Measurements from ENCODE around the gene ARHGEF17.

DNA sequence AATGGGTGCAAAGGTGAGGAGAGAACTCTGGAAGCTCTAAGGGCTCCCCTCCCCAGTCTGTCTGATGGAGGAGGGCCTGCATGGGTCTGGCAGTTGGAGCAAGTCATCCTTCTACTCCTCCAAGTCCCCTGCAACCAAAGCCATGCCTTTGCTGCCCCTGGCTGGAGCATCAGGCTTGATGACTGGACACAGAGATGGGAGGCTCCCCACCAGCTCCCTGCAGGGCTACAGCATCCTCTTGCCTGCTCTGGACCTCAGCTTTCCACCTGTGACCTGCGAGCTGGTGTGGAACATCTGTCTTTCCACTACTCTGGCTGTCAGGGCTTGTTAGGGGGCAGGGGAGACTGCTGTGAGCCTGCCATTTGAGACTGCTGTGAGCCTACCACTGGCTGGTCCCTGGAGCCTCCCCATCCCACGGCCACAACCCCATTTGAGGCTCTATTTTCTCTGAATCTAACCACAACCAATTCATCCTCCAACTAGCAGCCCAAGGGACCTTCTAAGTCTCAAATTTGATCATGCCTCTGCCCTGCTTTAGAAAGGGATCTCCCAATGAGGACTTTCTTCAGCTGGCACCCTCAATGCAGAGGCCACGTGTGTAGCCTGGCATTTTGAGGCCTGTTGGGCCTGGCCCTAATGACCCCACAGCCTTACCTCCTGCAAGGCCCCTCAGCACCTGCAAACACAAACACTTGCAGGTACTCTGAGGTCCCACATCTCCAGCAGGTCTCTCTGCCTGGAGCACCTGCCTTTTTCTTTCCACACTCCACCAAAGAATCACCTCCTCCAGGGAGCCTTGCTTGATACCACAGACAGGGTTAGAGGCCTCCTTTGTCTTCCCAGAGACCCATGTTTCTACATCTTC, 26.0 kb upstream of the ARHGEF17 start:
- TF ChIP-seq POLR2A (IDR thresholded peaks at IDR 0.05; ENCODE audit: low read length), result no peak
- no peak for TF ChIP-seq GATA1 (IDR thresholded peaks at IDR 0.05; ENCODE audit: low read depth, low read length)

Measured in erythroblast (primary cell).